GM12878 (cell line): ENCODE measurements around the gene PCDHGA10. TPM values are rescaled to one million over a fixed set of nuclear protein-coding genes. Genes with fewer than 3 reads are reported as not detected.
"Not testable (repeated sequence)": the region's sequence is repeated elsewhere in the genome, so short reads cannot be mapped to it uniquely, and the experiment has no call there.

ENCODE experiments used
- ATAC-seq: fragments of 200-7000 bp; cut with Tn5 transposase; 3 replicates; pipeline ENCODE4 v1.9.1; 2020; ENCODE audit warnings: mild to moderate bottlenecking, moderate library complexity
- BruUV-seq: library from RNA; stranded (reverse); fragments of 400-500 nt; replicated peaks from 2 replicates; lab custom pipeline; 2021; lab: Mats Ljungman, UMichigan
- CTCF ChIA-PET: fragments of 300-600 bp; sonication (Branson Sonifier 250); formaldehyde crosslinking; extraction: SDS; loops from one replicate; lab custom pipeline; 2021; ENCODE audit warnings: inconsistent platforms; lab: Yijun Ruan, JAX
- POLR2A ChIA-PET: fragments of 350-600 bp; formaldehyde crosslinking; extraction: SDS; loops from one replicate; lab custom pipeline; 2021; ENCODE audit warnings: inconsistent platforms; lab: Charles Lee
- RAD21 ChIA-PET: fragments of 300-600 bp; sonication (Branson Sonifier 250); formaldehyde crosslinking; loops from one replicate; lab custom pipeline; 2023; ENCODE audit warnings: antibody characterized with exemption; ENCODE audit not compliant: unreplicated experiment; lab: Charles Lee
- SMC1A ChIA-PET: fragments of 300-600 bp; sonication (Branson Sonifier 250); formaldehyde crosslinking; loops from one replicate; lab custom pipeline; 2023; ENCODE audit not compliant: unreplicated experiment, uncharacterized antibody; lab: Charles Lee
- DNase-seq: peaks from one replicate; pipeline ENCODE4 v3.0.0-alpha.2; 2011; ENCODE audit warnings: low read depth, low spot score
- FAIRE-seq: peaks from 3 replicates; lab custom pipeline; 2011; peaks lifted over from hg19 to GRCh38; lab: Jason Lieb, UNC
- H2AFZ ChIP-seq: 2 replicates; pipeline ENCODE4 v1.6.0; 2011; ENCODE audit warnings: low read depth, low read length, control low read depth; ENCODE audit not compliant: control insufficient read depth
- H3K27ac ChIP-seq: 2 replicates; pipeline ENCODE4 v1.5.1; 2011; ENCODE audit warnings: control low read depth; ENCODE audit not compliant: control insufficient read depth, insufficient read depth
- H3K27me3 ChIP-seq, 2 experiments: replicated peaks in 1 of 2; 2 replicates each; pipeline versions ENCODE4 v1.6.0 to v1.6.1; 2011; ENCODE audit warnings: low read length in 1 of 2; ENCODE audit not compliant: control insufficient read depth in 2 of 2, insufficient read depth in 2 of 2
- H3K36me3 ChIP-seq, 2 experiments: 2 replicates each; pipeline ENCODE4 v1.5.1; 2011; ENCODE audit warnings: low read length in 1 of 2; ENCODE audit not compliant: control insufficient read depth in 2 of 2, insufficient read depth in 2 of 2
- H3K4me1 ChIP-seq: 2 replicates; pipeline ENCODE4 v1.6.1; 2011; ENCODE audit warnings: mild to moderate bottlenecking, low read length, moderate library complexity, mixed read lengths; ENCODE audit not compliant: control insufficient read depth, insufficient read depth
- H3K4me2 ChIP-seq: 2 replicates; pipeline ENCODE4 v1.6.0; 2011; ENCODE audit warnings: control low read depth; ENCODE audit not compliant: control insufficient read depth, insufficient read depth
- H3K4me3 ChIP-seq: fragments of 200-600 bp; sonication (generic); 2 replicates; pipeline ENCODE4 v1.5.1; 2016
- H3K79me2 ChIP-seq: 2 replicates; pipeline ENCODE4 v1.6.0; 2011; ENCODE audit warnings: low read length; ENCODE audit not compliant: control insufficient read depth, insufficient read depth
- H3K9ac ChIP-seq: 2 replicates; pipeline ENCODE4 v1.8.0; 2011; ENCODE audit warnings: low read length, control low read depth, mixed read lengths; ENCODE audit not compliant: control insufficient read depth, insufficient read depth
- H3K9me3 ChIP-seq: replicated peaks from 3 replicates; pipeline ENCODE4 v1.5.1; 2011; ENCODE audit warnings: mild to moderate bottlenecking, low read length; ENCODE audit not compliant: control insufficient read depth, insufficient read depth
- H4K20me1 ChIP-seq: 2 replicates; pipeline ENCODE4 v1.6.0; 2011; ENCODE audit not compliant: control insufficient read depth, insufficient read depth
- CBX5 ChIP-seq: sonication (generic); IDR thresholded peaks from 2 replicates; pipeline ENCODE4 v1.6.1; 2016; ENCODE audit warnings: low read depth, moderate library complexity, mild to moderate bottlenecking, inconsistent platforms
- NRF1 ChIP-seq: conservative IDR thresholded peaks from 2 replicates; pipeline ENCODE4 v1.6.1; 2011; ENCODE audit warnings: mild to moderate bottlenecking, low read depth, low read length, improper control_type of control experiment
- RAD21 ChIP-seq: IDR thresholded peaks from 2 replicates; pipeline ENCODE4 v1.6.1; 2011; ENCODE audit warnings: mild to moderate bottlenecking, low read depth, low read length, moderate library complexity; ENCODE audit not compliant: insufficient read depth
- WGBS: methylation state at CpG from one replicate; pipeline ENCODE4 v1.1.6; 2016; ENCODE audit warnings: low lambda C conversion rate; ENCODE audit not compliant: insufficient replicate concordance, insufficient coverage; ENCODE audit errors: missing lambda C conversion rate; 5-methylcytosine and 5-hydroxymethylcytosine counted together
- in situ Hi-C: fragments of 300-500 bp; cut with MboI; formaldehyde crosslinking; loops from 9 replicates; pipeline ENCODE4 v1.14.3; 2018; ENCODE audit warnings: mixed read lengths
- intact Hi-C: fragments of 100-400 bp; cut with micrococcal nuclease; formaldehyde crosslinking; loops from one replicate; pipeline ENCODE4 v1.14.2; 2022; ENCODE audit not compliant: unreplicated experiment
- polyA plus RNA-seq, 11 experiments: library from polyadenylated mRNA; depleted of rRNA in 4 of 11; unstranded in 6 of 11; stranded (reverse) in 5 of 11; fragments of >200 nt; fragmentation: Nextera tagmentation in 4 of 11; fragmentation: Illumina TruSeq in 1 of 11; extraction: Ambion mirVana in 4 of 11; extraction: Trizol in 1 of 11; gene quantifications; 1 replicate in 1 of 11; 2 replicates in 10 of 11; pipeline versions ENCODE4 v1.2.1 to v1.2.3, GENCODE V29; 2011 to 2016; ENCODE audit warnings: inconsistent platforms in 2 of 11, missing spikeins in 2 of 11, low read depth in 1 of 11
- total RNA-seq, 4 experiments: library from RNA; depleted of rRNA in 3 of 4; stranded (reverse); fragments of >200 nt in 3 of 4; fragmentation: Illumina TruSeq in 1 of 4; extraction: Trizol in 1 of 4; gene quantifications; 2 replicates each; pipeline versions ENCODE4 v1.2.1 to v1.2.3, GENCODE V29; 2013 to 2021
- TF ChIP-seq, protein P1 (sequence below), 3 experiments: IDR thresholded peaks in 2 of 3; conservative IDR thresholded peaks in 1 of 3; 2 replicates each; pipeline ENCODE4 v1.5.1; 2011; ENCODE audit warnings: low read depth in 3 of 3, low read length in 3 of 3, mild to moderate bottlenecking in 3 of 3, control low read depth in 2 of 3, moderate library complexity in 2 of 3, inconsistent platforms in 1 of 3, mixed read lengths in 1 of 3; ENCODE audit not compliant: control insufficient read depth in 2 of 3, insufficient read depth in 1 of 3; ENCODE audit errors: extremely low read depth in 1 of 3

Gene PCDHGA10
- total and polyA plus RNA-seq, 10 of the 15 experiments (the other 5 are each of a cell fraction or from before 2014, with no cell fraction given): 0.39 to 2.2 (median 1.1) TPM

DNA sequence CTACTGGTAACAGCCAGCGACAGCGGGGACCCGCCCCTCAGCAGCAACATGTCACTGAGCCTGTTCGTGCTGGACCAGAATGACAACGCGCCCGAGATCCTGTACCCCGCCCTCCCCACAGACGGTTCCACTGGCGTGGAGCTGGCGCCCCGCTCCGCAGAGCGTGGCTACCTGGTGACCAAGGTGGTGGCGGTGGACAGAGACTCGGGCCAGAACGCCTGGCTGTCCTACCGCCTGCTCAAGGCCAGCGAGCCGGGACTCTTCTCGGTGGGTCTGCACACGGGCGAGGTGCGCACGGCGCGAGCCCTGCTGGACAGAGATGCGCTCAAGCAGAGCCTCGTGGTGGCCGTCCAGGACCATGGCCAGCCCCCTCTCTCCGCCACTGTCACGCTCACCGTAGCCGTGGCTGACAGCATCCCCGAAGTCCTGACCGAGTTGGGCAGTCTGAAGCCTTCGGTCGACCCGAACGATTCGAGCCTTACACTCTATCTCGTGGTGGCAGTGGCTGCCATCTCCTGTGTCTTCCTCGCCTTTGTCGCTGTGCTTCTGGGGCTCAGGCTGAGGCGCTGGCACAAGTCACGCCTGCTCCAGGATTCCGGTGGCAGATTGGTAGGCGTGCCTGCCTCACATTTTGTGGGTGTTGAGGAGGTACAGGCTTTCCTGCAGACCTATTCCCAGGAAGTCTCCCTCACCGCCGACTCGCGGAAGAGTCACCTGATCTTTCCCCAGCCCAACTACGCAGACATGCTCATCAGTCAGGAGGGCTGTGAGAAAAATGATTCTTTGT, 18.2 kb upstream of the PCDHGA10 start:
- BruUV-seq, H3K4me3 ChIP-seq, DNase-seq, RAD21 ChIA-PET, H3K27ac ChIP-seq, FAIRE-seq, H3K4me1 ChIP-seq, H4K20me1 ChIP-seq, H3K9me3 ChIP-seq, H3K27me3 ChIP-seq, in situ Hi-C loops, H3K9ac ChIP-seq, intact Hi-C loops, SMC1A ChIA-PET, H3K79me2 ChIP-seq, H3K36me3 ChIP-seq, H3K4me2 ChIP-seq, POLR2A ChIA-PET, ATAC-seq, H2AFZ ChIP-seq: not testable (repeated sequence)
- CTCF ChIA-PET: interaction anchor here (0.6 to 1.6 kb wide), 6 partner anchors 12 to 169 kb away, joined by 3 to 6 read pairs (median 4); partner anchors contain the start of genes PCDHGA10 and PCDHGA12
- WGBS: 96% methylated on average over 34 of the region's 53 CpGs

DNA sequence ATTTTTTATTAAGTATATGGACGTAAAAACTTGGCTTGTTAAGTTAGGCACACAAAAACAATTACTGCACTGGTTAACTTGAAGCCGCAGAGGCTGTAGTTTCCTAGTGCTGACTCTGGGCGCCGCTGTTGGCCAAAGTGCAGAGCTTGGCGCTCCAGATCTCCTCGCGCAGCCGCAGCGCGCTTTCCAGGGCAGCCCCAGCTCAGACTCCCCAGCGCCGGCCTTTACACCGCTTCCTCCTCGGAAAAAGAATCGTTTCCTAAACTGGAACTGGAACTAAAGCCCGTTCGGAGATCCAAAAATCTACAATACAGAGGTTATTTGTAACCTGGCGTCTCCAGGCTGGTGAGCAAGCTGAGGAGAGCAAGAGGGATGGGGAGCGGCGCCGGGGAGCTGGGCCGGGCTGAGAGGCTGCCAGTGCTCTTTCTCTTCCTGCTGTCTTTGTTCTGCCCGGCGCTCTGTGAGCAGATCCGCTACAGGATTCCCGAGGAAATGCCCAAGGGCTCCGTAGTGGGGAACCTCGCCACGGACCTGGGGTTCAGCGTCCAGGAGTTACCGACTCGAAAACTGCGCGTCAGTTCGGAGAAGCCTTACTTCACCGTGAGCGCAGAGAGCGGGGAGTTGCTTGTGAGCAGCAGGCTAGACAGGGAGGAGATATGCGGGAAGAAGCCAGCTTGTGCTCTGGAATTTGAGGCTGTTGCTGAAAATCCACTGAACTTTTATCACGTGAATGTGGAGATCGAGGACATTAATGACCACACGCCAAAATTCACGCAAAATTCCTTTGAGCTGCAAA, 14.8 kb upstream of the PCDHGA10 start, which contains the start of gene PCDHGB5:
PCDHGB5 (plus strand) TSS at position 192 of the 796 bp plus-strand sequence; CDS start at position 373, 181 bp downstream.
- POLR2A ChIA-PET, H3K4me1 ChIP-seq, H4K20me1 ChIP-seq, intact Hi-C loops, BruUV-seq, H3K9ac ChIP-seq, DNase-seq, H3K36me3 ChIP-seq, H3K4me2 ChIP-seq, H3K27ac ChIP-seq, H3K79me2 ChIP-seq, H2AFZ ChIP-seq, H3K27me3 ChIP-seq, in situ Hi-C loops: not testable (repeated sequence)
- ATAC-seq: peak; percentile 82
- Histone ChIP-seq H3K4me3 (peak within 1 kb of the TSS; percentile 53; the same call in 1 of the 2 replicates), H3K9me3 (peaks cover 18% of the 10 kb centered on the region; the same call in 2 of the 3 replicates)
- WGBS: 8% methylated on average over 26 of the region's 43 CpGs
- RAD21 ChIA-PET: interaction anchor here (1.4 kb wide), 1 partner anchor 15 kb away, joined by 4 read pairs; the partner anchor contains the start of gene PCDHGA10
- peak; percentile 38 for FAIRE-seq
- CTCF ChIA-PET: interaction anchor here (0.9 to 1.7 kb wide), 10 partner anchors 10 to 166 kb away, joined by 3 to 8 read pairs (median 4); partner anchors contain the start of genes PCDHGA1, PCDHGA10, PCDHGA12 and PCDHGB3
- TF ChIP-seq RAD21 (peak; percentile 37), CBX5 (peak; percentile 60; the same call in 1 of the 2 replicates), NRF1 (0 out of 2 replicates have a peak, but pooled peaks have one; percentile 12)
- TF ChIP-seq, protein P1, sequence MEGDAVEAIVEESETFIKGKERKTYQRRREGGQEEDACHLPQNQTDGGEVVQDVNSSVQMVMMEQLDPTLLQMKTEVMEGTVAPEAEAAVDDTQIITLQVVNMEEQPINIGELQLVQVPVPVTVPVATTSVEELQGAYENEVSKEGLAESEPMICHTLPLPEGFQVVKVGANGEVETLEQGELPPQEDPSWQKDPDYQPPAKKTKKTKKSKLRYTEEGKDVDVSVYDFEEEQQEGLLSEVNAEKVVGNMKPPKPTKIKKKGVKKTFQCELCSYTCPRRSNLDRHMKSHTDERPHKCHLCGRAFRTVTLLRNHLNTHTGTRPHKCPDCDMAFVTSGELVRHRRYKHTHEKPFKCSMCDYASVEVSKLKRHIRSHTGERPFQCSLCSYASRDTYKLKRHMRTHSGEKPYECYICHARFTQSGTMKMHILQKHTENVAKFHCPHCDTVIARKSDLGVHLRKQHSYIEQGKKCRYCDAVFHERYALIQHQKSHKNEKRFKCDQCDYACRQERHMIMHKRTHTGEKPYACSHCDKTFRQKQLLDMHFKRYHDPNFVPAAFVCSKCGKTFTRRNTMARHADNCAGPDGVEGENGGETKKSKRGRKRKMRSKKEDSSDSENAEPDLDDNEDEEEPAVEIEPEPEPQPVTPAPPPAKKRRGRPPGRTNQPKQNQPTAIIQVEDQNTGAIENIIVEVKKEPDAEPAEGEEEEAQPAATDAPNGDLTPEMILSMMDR (IDR thresholded peaks at IDR 0.05 in 2 of 3, conservative IDR thresholded peaks at IDR 0.05 in 1 of 3; ENCODE audit: control insufficient read depth in 2 of 3, extremely low read depth in 1 of 3, insufficient read depth in 1 of 3, low read depth in 3 of 3, low read length in 3 of 3): peak; percentile 40 to 57 (median 41); a peak in 5 of 6 replicates
- SMC1A ChIA-PET: interaction anchor here (1.3 kb wide), 1 partner anchor 160 kb away, joined by 5 read pairs; no protein-coding TSS in a partner anchor
